Panc1 (cell line): ENCODE data around the gene BCL2. TPM values are rescaled to one million over a fixed set of nuclear protein-coding genes. Genes with fewer than 3 reads are reported as not detected.

Source experiments
- ATAC-seq: fragments of 200-7000 bp; cut with Tn5 transposase; 2 replicates; pipeline ENCODE4 v1.9.1; 2020; ENCODE audit warnings: mild to moderate bottlenecking, moderate library complexity
- BruUV-seq: library from RNA; stranded (reverse); fragments of 400-500 nt; replicated peaks from 2 replicates; lab custom pipeline; 2021; lab: Mats Ljungman, UMichigan
- CTCF ChIA-PET: fragments of 300-600 bp; sonication (Branson Sonifier 250); formaldehyde crosslinking; loops from one replicate; lab custom pipeline; 2022; ENCODE audit warnings: antibody characterized with exemption; lab: Charles Lee
- POLR2A ChIA-PET: fragments of 300-600 bp; sonication (Branson Sonifier 250); formaldehyde crosslinking; loops from one replicate; lab custom pipeline; 2022; ENCODE audit warnings: antibody characterized with exemption; lab: Charles Lee
- DNase-seq: peaks from one replicate; pipeline ENCODE4 v3.0.0-alpha.2; 2010; ENCODE audit warnings: low read depth, low spot score
- H3K27ac ChIP-seq: 2 replicates; pipeline ENCODE4 v1.5.1; 2011; ENCODE audit warnings: mild to moderate bottlenecking, low read length, inconsistent platforms
- H3K27me3 ChIP-seq: fragments of 200-500 bp; sonication (Bioruptor generic); 2 replicates; pipeline ENCODE4 v1.6.0; 2014; ENCODE audit warnings: low read length, inconsistent platforms; ENCODE audit not compliant: control insufficient read depth, insufficient read depth
- H3K36me3 ChIP-seq: fragments of 200-500 bp; sonication (Bioruptor generic); 2 replicates; pipeline ENCODE4 v1.5.1; 2014; ENCODE audit warnings: inconsistent platforms, mild to moderate bottlenecking, low read length, moderate library complexity; ENCODE audit not compliant: control insufficient read depth, insufficient read depth
- H3K4me1 ChIP-seq: 2 replicates; pipeline ENCODE4 v1.5.1; 2011; ENCODE audit warnings: inconsistent platforms, mild to moderate bottlenecking, low read length, moderate library complexity; ENCODE audit not compliant: control insufficient read depth, insufficient read depth
- H3K4me3 ChIP-seq, 2 experiments: 2 replicates each; pipeline ENCODE4 v1.5.1; 2011 to 2012; ENCODE audit warnings: low read depth in 2 of 2, low read length in 2 of 2, mild to moderate bottlenecking in 2 of 2, inconsistent platforms in 1 of 2, moderate library complexity in 1 of 2
- H3K9me3 ChIP-seq: fragments of 200-500 bp; sonication (Bioruptor generic); 2 replicates; pipeline ENCODE4 v1.5.1; 2014; ENCODE audit warnings: low read depth, mild to moderate bottlenecking, inconsistent platforms, low read length, moderate library complexity; ENCODE audit not compliant: control insufficient read depth, insufficient read depth
- CTCF ChIP-seq: fragments of 450-650 bp; IDR thresholded peaks from 2 replicates; pipeline ENCODE4 v1.5.1; 2017; ENCODE audit warnings: mild to moderate bottlenecking
- POLR2AphosphoS5 ChIP-seq: IDR thresholded peaks from 2 replicates; pipeline ENCODE4 v1.6.1; 2012; ENCODE audit warnings: mild to moderate bottlenecking, low read depth, low read length, moderate library complexity
- REST ChIP-seq, 2 experiments: IDR thresholded peaks; 2 replicates each; pipeline ENCODE4 v1.6.1; 2011 to 2012; ENCODE audit warnings: low read depth in 2 of 2, control low read depth in 1 of 2, low read length in 1 of 2, mild to moderate bottlenecking in 1 of 2, moderate library complexity in 1 of 2; ENCODE audit not compliant: insufficient read depth in 1 of 2
- SIN3A ChIP-seq: IDR thresholded peaks from 2 replicates; pipeline ENCODE4 v1.6.1; 2012; ENCODE audit warnings: low read depth, mild to moderate bottlenecking, low read length, moderate library complexity, borderline replicate concordance; ENCODE audit not compliant: insufficient read depth
- TCF7L2 ChIP-seq: IDR thresholded peaks from 2 replicates; pipeline ENCODE4 v1.6.1; 2011; ENCODE audit warnings: mild to moderate bottlenecking, low read depth, low read length, inconsistent platforms
- in situ Hi-C: cut with HindIII; loops from 2 replicates; pipeline ENCODE4 v1.10.0; 2016; ENCODE audit warnings: low sequenced_read_pairs, low pct_unique_long_range_greater_than_20kb
- intact Hi-C: fragments of 100-400 bp; cut with micrococcal nuclease; formaldehyde crosslinking; loops from one replicate; pipeline ENCODE4 v1.10.0; 2022; ENCODE audit not compliant: unreplicated experiment
- total RNA-seq: library from RNA; stranded (reverse); gene quantifications from one replicate; pipeline ENCODE4 v1.2.1, GENCODE V29; 2021; ENCODE audit not compliant: unreplicated experiment

The BCL2 gene
- total RNA-seq, 1 experiment from 2014 or later: 0.72 TPM

GRCh38 chr18:63367053-63367953, 47.7 kb upstream of the BCL2 start, which contains the start of gene KDSR:
KDSR (minus strand) TSS chr18:63367206; CDS start chr18:63367118, 88 bp downstream.
- intact Hi-C loops: no loop called here
- BruUV-seq: no TSS peak
- ATAC-seq: peak; percentile 97
- H3K36me3 ChIP-seq: peaks cover 2% of the 10 kb centered on the region; the same call in 1 of the 2 replicates
- no peaks in the 10 kb centered on the region for H3K9me3 ChIP-seq
- H3K4me3 ChIP-seq: peak within 1 kb of the TSS; percentile 87 to 89
- H3K27me3 ChIP-seq: no peaks in the 10 kb centered on the region
- POLR2A ChIA-PET: interaction anchor here (0.7 kb wide), 1 partner anchor 419 kb away, joined by 7 read pairs; no protein-coding TSS in a partner anchor
- peak; percentile 54; the same call in 1 of the 2 replicates for TF ChIP-seq SIN3A
- no peak for TF ChIP-seq CTCF
- TF ChIP-seq REST (IDR thresholded peaks at IDR 0.05; ENCODE audit: insufficient read depth in 1 of 2, low read depth in 2 of 2, low read length in 1 of 2): no peak
- TF ChIP-seq TCF7L2: peak; percentile 59; the same call in 1 of the 2 replicates
- TF ChIP-seq POLR2AphosphoS5: peak; percentile 87
- DNase-seq: peak; percentile 89
- CTCF ChIA-PET: no interaction called here
- H3K27ac ChIP-seq: peak within 1 kb of the TSS; percentile 81
- peaks cover 4% of the 10 kb centered on the region for H3K4me1 ChIP-seq
- in situ Hi-C loops: no loop called here

GRCh38 chr18:63366213-63367052, 46.9 kb upstream of the BCL2 start:
- TF ChIP-seq REST (IDR thresholded peaks at IDR 0.05; ENCODE audit: insufficient read depth in 1 of 2, low read depth in 2 of 2, low read length in 1 of 2) (no peak), SIN3A (no peak), CTCF (no peak), POLR2AphosphoS5 (no peak), TCF7L2 (no peak)
- ChIA-PET CTCF (interaction anchor here (0.6 to 1.1 kb wide), 2 partner anchors 15 to 72 kb away, joined by 3 read pairs; no protein-coding TSS in a partner anchor), POLR2A (no interaction called here)
- Histone ChIP-seq H3K36me3 (peaks cover 2% of the 10 kb centered on the region; the same call in 1 of the 2 replicates), H3K9me3 (no peaks in the 10 kb centered on the region), H3K4me3 (peak overlapping the region; percentile 86 to 87), H3K4me1 (peaks cover 4% of the 10 kb centered on the region), H3K27ac (peak overlapping the region; percentile 23), H3K27me3 (no peaks in the 10 kb centered on the region)
- in situ Hi-C loops (no loop called here), intact Hi-C loops (no loop called here)
- ATAC-seq: peak; percentile 58
- no peak for DNase-seq
- BruUV-seq: no TSS peak
